Measurements from ENCODE around the gene DDX17.
A peak's percentile ranks its signal among the peaks of the same experiment; 100 is the strongest.

DDX17 gene

GRCh38 chr22:38462960-38463784 is 42.9 kb downstream of the DDX17 start:
- ChIA-PET CTCF (interaction anchor here (1.5 kb wide), 1 partner anchor 29 kb away, joined by 5 read pairs; no protein-coding TSS in a partner anchor), POLR2A (no interaction called here)
- no peak for TF ChIP-seq CTCF (IDR thresholded peaks at IDR 0.05; ENCODE audit: control extremely low read depth, extremely low read depth, low read depth, missing control alignments)
- DNase-seq (ENCODE audit: extremely low spot score): no peak

GRCh38 chr22:38461414-38462081 is 44.6 kb downstream of the DDX17 start:
- TF ChIP-seq CTCF (IDR thresholded peaks at IDR 0.05; ENCODE audit: control extremely low read depth, extremely low read depth, low read depth, missing control alignments): no peak
- ChIA-PET POLR2A (no interaction called here), CTCF (interaction anchor here (1.4 to 1.6 kb wide), 4 partner anchors 10 to 27 kb away, joined by 3 to 5 read pairs (median 3); no protein-coding TSS in a partner anchor)
- DNase-seq (ENCODE audit: extremely low spot score): peak; percentile 74

GRCh38 chr22:38461057-38461413 is 45.1 kb downstream of the DDX17 start:
- ChIA-PET CTCF (interaction anchor here (1.4 to 1.6 kb wide), 3 partner anchors 10 to 25 kb away, joined by 3 read pairs; no protein-coding TSS in a partner anchor), POLR2A (no interaction called here)
- no peak for DNase-seq (ENCODE audit: extremely low spot score)
- TF ChIP-seq CTCF (IDR thresholded peaks at IDR 0.05; ENCODE audit: control extremely low read depth, extremely low read depth, low read depth, missing control alignments): no peak

- ChIA-PET POLR2A (no interaction called here), CTCF (interaction anchor here (1.4 kb wide), 2 partner anchors 15 to 25 kb away, joined by 3 read pairs; no protein-coding TSS in a partner anchor)
- no peak for DNase-seq (ENCODE audit: extremely low spot score)
- no peak for TF ChIP-seq CTCF (IDR thresholded peaks at IDR 0.05; ENCODE audit: control extremely low read depth, extremely low read depth, low read depth, missing control alignments)
These were observed 45.7 kb downstream of the DDX17 start for GRCh38 chr22:38460426-38460840.

- CTCF ChIA-PET: no interaction called here
- DNase-seq (ENCODE audit: extremely low spot score): no peak
- POLR2A ChIA-PET: no interaction called here
- no peak for TF ChIP-seq CTCF (IDR thresholded peaks at IDR 0.05; ENCODE audit: control extremely low read depth, extremely low read depth, low read depth, missing control alignments)
These were observed 49.0 kb downstream of the DDX17 start for GRCh38 chr22:38456841-38457699.

- ChIA-PET CTCF (no interaction called here), POLR2A (no interaction called here)
- DNase-seq (ENCODE audit: extremely low spot score): no peak
- no peak for TF ChIP-seq CTCF (IDR thresholded peaks at IDR 0.05; ENCODE audit: control extremely low read depth, extremely low read depth, low read depth, missing control alignments)
These were observed 49.8 kb downstream of the DDX17 start for GRCh38 chr22:38456272-38456835.
